Choroid plexus epithelial cell (primary cell): ENCODE measurements around the gene RPLP2.
A peak's percentile ranks its signal among the peaks of the same experiment; 100 is the strongest.

ENCODE experiments used
- DNase-seq: peaks from one replicate; pipeline ENCODE4 v3.0.0-alpha.2; 2010; ENCODE audit warnings: low read depth
- H3K4me3 ChIP-seq: 2 replicates; pipeline ENCODE4 v1.5.1; 2011; ENCODE audit warnings: low read depth, mild to moderate bottlenecking, control low read depth, low read length, moderate library complexity
- CTCF ChIP-seq: conservative IDR thresholded peaks from 2 replicates; pipeline ENCODE4 v1.5.1; 2011; ENCODE audit warnings: low read depth, mild to moderate bottlenecking, control low read depth, inconsistent platforms, low read length, moderate library complexity

RPLP2 gene

DNA sequence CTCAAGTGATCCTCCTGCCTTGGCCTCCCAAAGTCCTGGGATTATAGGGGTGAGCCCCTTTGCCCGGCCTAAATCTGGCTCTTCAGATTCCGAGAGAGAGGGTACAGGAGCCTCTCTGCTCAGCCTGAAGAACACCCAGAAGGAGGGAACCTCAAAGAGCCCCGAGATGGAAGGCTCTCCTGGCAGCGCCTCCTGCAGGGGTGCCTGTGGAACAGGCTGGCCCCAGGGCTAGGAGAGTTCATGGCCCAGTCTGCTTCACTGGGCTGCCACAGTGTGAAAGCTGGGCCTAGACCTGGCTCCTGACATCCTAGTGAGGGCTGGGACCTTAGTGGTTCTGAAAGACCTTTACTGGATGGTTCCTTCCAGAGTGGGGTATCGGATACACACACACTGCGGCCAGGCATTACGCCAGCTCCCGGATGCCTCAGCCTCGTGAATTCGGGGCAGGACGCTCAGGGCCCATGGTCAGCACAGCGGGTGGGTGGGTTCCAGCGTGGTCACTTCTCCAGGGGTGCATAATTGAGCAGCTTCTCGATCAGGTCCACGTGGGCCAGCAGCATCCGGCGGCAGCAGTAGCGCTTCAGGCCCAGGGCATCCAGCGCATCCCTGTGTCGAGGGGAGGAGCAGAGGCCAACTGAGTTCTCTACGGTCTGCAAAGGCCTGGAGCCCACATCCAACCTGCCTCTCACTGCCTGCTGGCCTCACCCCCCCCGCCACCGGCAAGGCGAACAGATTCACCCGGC, 30.3 kb downstream of the RPLP2 start:
- peak overlapping the region; percentile 1 for H3K4me3 ChIP-seq
- DNase-seq, result peak; percentile 41
- TF ChIP-seq CTCF, result peak; percentile 57

GRCh38 chr11:841981-842369, 32.2 kb downstream of the RPLP2 start:
- no peak for TF ChIP-seq CTCF
- no peak for DNase-seq
- peak overlapping the region; percentile 91 for H3K4me3 ChIP-seq

DNA sequence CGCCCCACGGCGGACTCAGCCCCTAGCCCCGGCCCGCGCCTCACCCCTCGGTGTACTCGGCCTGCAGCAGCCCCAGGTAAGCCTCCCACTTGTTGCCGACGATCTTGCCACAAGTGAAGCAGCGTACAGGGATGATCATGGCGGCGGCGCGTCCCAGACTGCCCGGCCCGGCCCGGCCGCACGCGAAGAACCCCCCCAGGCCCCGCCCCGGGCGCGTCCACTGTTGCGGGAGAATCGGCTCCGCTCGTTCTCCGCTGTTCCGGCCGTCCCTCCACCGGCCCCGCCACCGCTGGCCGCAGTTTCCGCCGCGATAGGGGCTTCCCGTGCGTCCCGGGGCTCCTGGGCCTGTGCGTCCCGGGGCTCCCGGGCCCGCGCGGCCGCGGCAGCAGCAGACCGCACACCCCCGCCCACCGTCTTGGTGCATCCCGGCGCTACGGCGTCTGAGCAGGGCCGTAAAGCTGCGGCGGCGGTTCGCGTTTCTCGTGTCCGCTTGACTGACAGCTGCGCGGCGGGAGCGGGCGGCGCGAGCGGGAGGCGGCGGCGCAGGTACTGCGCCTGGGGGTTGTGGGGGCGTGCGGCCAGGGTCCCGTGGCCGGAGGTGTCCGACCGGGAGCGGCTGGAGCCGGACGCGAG, 32.7 kb downstream of the RPLP2 start, which contains the start of the genes POLR2L and TSPAN4:
Gene POLR2L, minus strand, starts transcription at position 160 of the 633 bp plus-strand sequence. Its CDS starts 21 bp downstream, at position 139.
Gene TSPAN4, plus strand, starts transcription at position 483 of the 633 bp plus-strand sequence. CDS start 7,453 bp downstream, outside the sequence.
- peak; percentile 94 for DNase-seq
- TF ChIP-seq CTCF, result no peak
- peak within 1 kb of the TSS; percentile 91 for H3K4me3 ChIP-seq

DNA sequence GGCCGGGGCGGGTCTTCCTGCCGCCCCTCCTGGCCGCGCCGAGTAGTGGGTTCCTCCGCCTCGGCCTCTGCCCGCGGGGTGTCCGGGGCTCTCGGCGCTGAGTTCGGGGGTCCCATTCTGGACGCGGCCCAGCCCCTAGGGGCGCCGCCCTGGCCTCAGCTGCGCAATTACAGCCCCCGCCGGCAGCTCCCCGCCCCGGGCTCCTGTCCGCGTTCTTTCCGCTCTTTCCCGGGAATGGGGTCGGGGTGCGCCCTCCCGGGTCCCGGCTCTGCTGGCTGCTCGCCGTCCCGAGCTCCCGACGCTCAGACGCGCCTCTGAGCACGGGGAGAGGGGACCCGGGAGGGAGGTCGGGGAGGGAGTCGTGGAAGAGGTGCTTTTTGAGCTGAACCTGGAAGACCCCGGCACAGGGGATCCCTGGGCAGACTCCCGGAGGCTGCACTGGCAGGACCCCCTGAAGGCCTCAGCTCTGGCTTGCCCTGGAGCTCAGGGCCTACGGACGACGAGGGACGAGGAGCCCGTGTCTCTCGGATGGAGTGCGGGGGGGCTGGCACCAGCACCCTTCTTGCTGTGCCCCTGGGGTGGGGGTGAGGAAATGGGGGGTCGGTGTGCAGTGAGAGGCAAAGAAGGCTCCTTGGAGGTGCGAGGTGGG, 33.4 kb downstream of the RPLP2 start:
- peak overlapping the region; percentile 91 for H3K4me3 ChIP-seq
- no peak for DNase-seq
- no peak for TF ChIP-seq CTCF

GRCh38 chr11:843818-844692, 34.3 kb downstream of the RPLP2 start:
- DNase-seq, result peak; percentile 97
- no peak for TF ChIP-seq CTCF
- H3K4me3 ChIP-seq, result peak overlapping the region; percentile 91

GRCh38 chr11:844693-845644, 35.2 kb downstream of the RPLP2 start:
- TF ChIP-seq CTCF, result no peak
- peak overlapping the region; percentile 91 for H3K4me3 ChIP-seq
- peak; percentile 95 for DNase-seq
